Frontal cortex (tissue), 4 donors: ENCODE measurements around the gene VOPP1. TPM values are rescaled to one million over a fixed set of nuclear protein-coding genes. Genes with fewer than 3 reads are reported as not detected.
A peak's percentile ranks its signal among the peaks of the same experiment; 100 is the strongest.
"Not testable (repeated sequence)": the region's sequence is repeated elsewhere in the genome, so short reads cannot be mapped to it uniquely, and the experiment has no call there.

ENCODE experiments used
- DNase-seq, 2 donors: peaks; one replicate each; pipeline ENCODE4 v3.0.0; 2012; ENCODE audit warnings: low spot score in 2 of 2
- FAIRE-seq: peaks from 2 replicates; lab custom pipeline; 2012; peaks lifted over from hg19 to GRCh38; lab: Jason Lieb, UNC
- total RNA-seq: library from RNA; depleted of rRNA; stranded (reverse); fragments of >200 nt; gene quantifications from one replicate; pipeline ENCODE4 v1.2.3, GENCODE V29; 2014
- donor health status: control.
- donor health status: control.
- donor health status: control.

VOPP1 gene, protein sequence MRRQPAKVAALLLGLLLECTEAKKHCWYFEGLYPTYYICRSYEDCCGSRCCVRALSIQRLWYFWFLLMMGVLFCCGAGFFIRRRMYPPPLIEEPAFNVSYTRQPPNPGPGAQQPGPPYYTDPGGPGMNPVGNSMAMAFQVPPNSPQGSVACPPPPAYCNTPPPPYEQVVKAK
- total RNA-seq = 83.6 TPM

DNA sequence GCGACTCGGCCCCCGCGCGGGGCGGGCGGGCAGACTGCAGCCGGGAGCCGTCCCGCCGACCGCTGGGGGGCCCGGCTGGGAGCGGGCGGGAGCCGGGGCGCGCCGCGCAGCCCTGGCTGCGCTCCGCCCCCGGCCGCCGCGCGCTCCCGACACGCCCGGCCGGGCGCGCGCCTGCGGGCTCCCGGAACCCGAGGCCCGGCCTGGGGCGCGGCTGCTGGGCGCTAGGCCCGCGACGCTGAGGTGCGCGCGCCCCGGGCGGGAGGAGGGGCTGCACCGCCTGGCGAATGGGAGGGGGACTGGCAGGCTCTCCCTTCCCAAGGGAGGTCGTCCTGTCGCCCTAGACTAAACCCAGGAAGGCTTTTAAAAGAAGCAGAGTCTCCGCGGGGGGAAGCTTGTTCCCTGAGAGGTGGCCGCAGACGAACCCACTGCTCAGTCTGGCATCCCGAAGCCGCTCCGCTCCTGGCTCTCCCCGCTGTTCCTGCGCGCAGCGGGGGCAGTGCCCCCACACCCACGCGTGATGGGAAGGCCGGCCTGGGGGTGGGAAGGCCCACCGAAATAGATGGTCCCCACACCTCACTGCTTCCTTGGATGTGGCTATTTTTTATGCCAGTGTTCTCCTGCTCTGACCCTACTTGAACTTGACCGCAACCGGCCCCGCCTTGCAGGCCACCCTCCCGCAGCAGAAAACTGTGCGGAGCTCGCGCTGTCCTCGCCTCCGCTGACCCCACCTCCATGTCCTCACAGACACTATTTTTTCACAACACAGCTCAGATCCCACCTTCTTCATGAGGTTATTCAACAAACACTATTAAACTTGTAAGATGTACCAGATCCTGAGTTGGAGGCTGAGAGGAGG, at the start of gene VOPP1:
Gene VOPP1 (minus strand): TSS at position 125 of the 856 bp plus-strand sequence. CDS start 178 bp downstream, outside the sequence.
- FAIRE-seq = no peak
- peak; percentile 87 to 89 for DNase-seq

DNA sequence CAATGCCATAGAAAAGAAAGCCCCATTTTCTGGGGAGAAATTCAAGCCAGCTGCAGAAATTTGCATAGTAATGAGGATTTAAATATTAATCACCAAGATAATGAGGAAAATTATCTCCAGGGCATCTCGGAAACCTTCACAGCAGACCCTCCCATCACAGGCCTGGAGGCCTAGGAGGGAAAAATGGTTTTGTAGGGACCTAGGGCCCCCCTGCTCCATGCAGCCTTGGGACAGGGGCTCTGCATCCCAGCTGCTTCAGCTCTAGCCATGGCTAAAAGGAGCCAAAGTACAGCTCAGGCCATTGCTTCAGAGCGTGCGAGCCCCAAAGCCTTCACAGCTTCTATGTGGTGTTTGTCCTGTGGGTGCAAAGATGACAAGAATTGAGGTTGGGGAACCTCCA, 46.6 kb upstream of the VOPP1 start:
- FAIRE-seq (no peak), DNase-seq (no peak)

DNA sequence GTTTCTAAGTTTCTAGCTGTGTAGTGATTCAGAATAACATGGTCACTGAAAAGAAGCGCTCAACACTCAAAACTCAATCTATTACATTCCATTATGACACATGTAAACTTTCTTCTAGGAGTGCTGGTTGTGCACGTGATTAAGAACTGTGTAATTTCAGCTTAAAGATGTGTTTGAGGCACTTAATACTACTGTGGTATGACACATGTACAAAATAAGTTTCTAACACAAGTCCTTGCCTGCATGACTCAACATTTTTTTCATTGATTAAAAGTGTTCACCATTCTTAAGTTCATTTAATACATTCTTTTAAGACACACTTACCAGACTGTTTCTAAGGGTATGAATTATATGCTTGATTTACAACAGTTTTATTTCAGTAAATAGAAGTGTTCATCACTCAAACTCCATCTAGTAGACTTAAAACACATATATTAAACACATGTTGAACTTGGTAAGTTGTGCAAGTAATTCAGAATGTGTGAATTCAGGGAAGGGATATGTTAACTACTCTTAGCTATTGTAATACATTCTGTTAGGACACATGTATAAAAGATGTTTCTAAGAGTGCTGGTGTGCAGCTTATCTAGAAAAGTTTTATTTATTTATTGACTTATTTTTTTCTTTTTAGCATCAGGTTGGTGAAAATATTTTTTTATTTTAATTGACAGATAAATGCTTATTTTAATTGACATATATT, 42.2 kb upstream of the VOPP1 start:
- FAIRE-seq = peak; percentile 92
- not testable (repeated sequence) for DNase-seq

DNA sequence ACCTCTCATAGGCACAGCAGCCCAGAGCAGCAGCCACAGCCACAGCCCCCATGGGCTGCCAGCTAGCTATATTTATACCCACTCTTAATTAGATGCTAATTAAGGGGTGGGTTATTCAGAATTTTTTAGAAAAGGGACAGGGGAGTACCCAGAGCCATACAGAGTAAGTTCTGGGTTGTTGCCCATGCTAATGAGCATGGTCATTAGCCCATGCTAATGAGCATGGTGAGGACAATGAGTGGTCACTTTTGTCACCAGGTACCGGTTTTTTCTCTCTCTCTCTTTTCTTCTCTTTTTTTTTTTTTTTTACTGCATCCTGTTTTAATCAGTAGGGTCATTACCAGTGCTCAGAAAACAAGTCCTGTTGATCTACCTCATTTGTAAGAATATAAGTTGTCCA, 37.4 kb upstream of the VOPP1 start:
- DNase-seq, FAIRE-seq: not testable (repeated sequence)

DNA sequence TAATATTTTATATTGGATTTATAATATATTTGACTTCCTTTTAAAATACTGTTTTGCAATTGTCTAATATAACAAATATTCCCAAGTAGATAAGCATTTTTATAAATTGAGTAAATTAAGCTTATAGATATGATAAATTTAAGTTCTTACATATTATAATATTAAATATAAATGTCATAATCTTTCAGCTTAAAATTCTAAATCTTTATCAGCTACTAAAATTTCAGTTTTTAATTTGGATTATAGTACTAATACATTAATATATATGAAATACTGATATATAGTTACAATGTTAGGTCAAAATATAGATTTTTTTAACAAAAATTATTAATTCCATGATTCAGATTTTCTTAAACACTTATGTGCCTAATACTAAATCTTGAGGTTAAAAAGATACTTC, 33.4 kb upstream of the VOPP1 start:
- peak; percentile 97 for FAIRE-seq

DNA sequence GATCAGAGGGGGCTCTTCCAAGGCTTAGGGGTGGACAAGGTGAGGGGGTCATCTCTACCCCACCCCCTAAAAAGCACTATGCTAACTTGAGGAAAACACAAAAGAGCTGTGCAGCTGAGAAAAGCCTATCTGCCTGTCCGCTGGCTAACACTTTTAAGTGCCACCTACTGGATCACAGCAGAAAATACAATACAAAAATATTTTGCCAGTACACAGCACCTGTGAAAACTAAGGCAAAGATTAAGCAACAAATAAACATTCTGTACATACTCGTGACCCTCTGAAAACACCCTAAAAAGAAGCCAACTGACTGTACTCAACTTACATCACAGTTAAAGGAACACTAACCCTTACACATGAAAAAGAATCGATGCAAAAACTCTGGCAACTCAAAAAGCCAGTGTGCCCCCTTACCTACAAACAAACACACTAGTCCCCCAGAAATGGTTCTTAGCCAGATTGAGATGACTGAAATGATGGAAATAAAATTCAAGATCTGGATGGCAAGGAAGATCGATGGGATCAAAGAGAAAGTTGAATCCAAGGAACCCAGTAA, 25.7 kb upstream of the VOPP1 start:
- not testable (repeated sequence) for DNase-seq

More for the DNA sequence above, 33.4 kb upstream of the VOPP1 start:
- DNase-seq = not testable (repeated sequence)

DNA sequence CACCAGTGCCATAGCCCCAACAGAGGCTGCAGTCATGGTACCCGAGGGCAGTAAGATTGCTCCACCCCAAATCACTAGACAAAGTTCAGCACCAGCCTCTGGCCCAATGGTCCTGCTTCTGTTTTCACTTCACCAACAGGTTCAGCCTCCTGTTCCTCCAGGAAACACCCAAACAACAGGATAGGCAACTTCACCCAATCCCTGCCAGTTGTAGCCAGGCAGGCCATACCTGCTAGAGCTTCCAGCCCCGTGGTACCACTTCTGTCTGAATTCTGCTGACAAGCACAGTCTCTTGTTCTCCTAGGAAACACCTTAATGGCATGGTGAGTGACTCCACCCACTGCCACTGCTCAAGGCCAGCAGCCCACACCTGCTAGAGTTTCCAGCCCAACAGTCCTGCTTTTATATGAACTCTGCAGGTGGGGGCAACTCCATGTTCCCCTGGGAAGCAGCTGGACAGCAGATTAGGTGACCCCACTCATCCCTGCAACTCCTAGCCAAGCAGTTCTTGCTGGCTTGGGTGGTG, 25.0 kb upstream of the VOPP1 start:
- FAIRE-seq, DNase-seq: not testable (repeated sequence)

More for the DNA sequence above, 25.7 kb upstream of the VOPP1 start:
- not testable (repeated sequence) for FAIRE-seq

DNA sequence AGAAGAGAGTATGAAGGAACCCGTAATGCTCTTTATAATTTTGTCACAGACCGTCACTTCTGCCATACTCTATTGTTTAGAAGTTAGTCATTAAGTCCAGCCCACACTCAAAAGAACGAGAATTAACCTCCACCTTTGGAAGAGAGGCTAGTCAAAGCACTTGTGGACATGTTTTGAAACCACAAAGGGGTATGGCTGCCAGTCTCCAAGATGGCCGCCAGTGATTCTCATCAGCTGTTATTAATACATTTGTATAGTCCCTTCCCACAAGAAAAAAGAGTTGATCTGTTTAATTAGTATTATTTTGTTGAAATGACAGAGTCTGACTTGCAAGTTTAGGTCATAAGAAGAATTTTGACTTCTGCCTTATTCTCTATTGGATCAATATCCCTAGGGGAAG, 23.2 kb upstream of the VOPP1 start:
- DNase-seq (no peak), FAIRE-seq (no peak)

DNA sequence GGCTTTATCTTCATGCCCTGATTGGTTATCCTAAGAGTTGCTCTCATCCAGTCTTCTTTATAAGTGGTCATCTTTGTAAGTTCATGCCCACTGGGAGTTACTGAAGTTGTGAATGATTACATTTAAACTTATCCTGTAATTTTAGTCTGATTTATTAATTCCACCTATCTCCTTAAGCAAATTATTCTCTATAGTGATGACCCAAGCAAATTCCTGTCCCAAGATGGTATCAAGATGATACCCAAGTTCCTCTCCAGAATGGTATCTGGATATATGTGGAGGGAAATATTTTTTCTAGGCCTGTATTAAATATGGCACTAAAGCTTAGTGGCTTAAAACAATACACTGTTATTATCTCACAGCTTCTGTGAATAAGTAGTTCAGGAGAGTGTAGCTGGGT, 22.6 kb upstream of the VOPP1 start:
- no peak for FAIRE-seq
- no peak for DNase-seq

DNA sequence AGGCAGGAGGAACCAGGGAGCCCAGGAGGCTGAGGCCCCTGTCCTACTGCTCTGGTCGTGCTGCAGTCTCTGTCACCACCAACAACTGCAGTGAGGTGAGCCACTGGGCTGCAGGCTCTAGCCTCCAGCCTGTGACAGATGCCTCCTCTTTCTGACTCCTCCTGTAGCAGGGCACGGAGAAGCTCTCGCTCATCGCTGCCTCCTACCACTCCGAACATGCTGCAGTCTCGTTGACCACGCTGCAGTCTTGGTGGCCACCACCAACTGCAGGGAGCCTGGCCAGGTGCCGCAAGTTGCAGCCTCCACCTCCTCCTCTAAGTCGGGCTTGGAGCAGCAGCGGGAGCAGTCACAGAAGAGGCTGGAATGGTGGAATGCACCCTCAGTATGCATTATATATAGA, 22.1 kb upstream of the VOPP1 start:
- no peak for DNase-seq
- FAIRE-seq = no peak

DNA sequence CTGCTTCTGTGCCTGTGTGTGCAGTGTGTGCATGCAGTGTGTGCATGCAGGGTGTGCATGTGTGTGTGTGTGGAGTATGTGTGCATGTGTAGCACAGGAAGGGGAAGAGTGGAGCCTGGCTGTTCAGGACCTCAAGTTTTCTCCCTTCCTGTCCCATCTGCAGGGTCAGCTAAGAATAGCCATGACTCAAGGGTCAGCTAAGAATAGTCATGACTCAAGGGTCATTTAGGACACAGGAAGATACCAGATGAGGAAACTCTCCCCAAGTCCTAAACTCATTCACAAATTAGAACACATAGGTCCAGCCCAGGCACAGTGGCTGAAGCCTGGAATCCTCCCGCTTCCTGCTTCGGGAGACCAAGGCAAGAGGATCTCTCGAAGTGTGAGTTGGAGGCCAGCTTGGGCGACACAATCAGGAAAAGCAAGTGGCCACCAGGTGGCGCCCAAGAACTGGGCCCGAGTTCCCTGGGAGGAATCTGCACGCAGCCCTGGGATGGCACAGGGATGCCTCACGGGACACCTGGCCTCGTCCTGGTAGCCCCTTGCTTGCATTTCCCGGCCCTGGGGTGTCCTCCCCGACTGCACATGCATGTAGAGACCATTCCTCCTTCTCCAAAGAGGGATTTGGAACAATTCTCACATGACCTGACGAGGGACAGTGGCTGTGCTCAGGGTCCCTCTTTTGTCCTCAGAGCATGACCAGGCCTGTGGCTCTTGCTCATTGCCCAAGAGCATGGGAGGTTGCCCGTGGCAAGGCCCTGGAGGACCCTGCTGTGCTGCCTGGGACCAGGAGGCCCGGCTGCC, 21.4 kb upstream of the VOPP1 start:
- no peak for FAIRE-seq
- DNase-seq = no peak

DNA sequence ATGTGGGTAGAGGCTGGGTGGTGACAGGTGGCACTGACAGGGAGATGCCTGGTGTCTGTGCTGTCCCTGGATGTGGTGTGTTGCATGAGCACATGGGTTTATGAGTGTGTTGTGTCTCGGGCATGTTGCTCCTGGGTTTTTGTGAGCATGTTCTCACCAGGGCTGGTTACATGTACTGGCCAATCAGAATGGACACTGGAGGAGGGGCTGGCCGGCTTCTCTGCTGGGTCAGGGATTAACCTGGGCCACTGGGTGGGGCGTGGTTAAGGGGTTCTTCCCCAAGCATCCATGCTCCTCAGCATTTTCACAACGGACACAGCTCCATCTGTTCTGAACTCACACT, 20.8 kb upstream of the VOPP1 start:
- FAIRE-seq (no peak), DNase-seq (no peak)

DNA sequence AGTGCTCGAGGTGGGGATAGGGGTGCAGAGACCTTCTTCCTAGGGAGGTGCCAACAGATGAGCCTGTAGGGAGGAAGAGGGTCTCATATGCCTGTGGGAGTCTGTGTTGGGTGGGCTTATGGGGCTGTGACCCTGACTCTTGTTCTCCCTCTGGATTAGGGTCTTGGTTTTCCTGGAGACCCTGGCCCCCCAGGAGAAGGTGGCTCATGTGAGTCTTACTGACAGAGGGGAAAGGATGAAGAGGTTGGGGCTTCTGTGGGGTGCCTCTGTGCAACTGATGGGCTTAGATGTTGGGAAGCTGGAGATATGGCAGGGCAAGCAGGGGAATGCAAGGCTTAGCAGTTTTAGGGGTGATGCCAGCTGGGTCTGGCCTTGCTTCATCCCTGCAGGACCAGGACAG, 20.2 kb upstream of the VOPP1 start:
- DNase-seq = no peak
- no peak for FAIRE-seq

DNA sequence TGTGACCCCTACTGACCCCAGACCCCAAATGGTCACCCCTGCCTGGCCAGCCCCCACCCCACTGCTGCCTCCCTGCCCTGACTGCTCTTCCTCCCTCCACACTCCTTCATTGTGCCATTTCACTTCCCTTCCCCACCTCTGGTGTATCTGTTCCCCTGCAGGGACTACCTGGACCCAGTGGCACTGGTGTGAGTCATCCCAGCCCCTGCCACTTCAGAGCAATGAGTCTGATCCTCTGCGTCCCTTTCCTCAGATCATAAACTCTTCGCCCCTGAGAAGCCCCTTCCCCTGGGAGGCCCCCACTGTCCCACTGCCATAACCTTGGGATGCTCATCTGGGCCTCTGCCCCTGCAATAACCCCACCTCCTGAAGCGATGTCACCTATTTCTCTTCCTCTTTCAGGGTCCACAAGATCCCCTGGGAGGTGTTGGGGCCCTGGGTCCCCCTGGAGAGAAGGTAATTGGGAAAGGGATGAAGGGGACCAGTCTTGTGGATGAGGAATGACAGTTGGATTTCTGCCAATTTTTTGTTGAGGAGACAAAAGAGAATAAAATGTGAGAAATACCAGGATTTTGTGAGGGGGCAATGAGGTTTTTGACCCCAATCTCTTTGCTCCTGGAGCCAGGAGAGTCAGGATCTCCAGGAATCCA, 19.1 kb upstream of the VOPP1 start:
- FAIRE-seq (no peak), DNase-seq (no peak)

DNA sequence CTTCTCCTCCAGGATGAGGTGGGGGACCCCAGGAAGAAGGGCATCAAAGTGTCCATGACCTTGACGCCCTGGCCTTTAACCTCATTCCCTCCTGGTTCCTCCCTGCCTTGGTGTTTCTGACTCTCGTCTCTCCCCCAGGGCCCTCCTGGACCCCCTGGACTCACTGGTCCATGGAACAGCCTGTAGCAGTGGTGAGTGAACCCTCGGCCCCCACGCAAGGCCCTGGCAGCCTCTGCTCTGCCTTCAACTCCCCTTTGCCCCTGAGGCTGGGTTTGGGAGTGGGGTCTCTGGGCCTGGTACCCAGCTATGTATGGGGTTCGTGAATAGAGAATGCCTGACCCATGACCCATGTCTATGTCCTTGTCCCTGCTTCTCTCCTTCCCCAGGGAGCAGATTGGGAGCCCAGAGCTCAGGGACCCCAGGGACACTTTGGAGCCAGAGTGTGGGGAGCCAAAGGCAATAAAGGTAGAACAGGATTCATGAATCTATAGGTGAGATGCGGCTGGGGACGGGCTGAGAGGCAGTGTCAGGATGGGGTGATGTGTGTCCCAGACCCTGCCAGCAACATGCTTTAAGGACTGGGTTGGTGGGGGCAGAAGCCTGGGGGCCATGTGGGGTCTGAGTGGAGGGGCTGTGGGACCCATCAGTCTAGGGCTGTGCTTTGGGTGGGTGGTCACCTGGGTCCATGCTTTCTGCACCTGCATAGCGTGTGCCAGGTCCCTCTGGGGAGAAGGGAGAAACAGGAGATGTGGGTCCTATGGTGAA, 18.4 kb upstream of the VOPP1 start:
- no peak for FAIRE-seq
- DNase-seq = no peak

DNA sequence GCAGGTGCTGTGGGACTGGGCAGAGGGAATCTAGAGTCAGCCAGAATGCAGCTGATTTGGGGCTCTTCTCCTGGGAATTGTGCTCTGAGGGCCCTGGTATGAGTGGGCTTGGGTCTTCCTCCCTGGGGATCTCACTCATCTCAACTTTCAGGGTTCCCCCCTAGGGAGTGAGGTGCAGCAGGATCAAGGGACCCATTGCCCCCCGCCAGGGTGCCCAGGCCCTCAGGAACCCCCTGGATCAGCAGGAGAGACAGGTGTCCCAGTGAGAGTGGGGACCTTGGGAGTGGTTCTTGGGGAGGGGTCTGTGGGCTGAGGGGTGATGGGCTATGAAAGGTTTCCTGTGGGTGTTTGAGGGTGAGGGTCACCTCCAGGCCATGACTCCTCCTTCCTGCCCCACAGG, 17.6 kb upstream of the VOPP1 start:
- FAIRE-seq = no peak
- DNase-seq = no peak

DNA sequence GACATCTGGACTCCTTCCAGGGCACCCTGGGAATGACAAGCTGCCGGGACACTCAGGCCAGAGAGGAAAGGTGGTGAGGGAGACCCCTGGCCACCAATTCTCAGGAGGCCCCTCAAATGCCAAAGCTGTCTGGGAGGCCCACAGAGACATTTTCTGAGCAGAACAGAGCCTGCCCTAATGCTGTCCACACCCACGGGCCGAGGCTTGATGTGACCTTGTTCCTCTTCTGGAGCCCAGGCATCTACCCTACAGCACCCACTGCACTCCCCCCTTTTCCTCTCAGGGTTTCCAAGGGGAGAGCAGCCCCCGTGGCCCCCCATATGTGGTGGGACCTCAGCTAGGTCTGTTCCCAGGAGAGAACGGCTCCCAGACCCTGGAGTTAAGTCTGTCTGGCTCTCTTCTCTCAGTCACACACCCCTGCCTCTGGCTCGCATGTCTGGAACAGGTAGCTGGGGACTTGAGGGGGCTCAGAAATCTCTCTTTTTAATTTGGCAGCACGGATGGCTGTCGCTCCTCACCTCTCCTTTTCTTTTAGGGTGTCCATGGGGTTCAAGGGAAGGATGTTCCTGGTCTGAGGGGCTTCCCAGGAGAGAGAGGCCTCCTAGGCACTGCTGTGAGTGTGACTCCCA, 16.8 kb upstream of the VOPP1 start:
- DNase-seq (no peak), FAIRE-seq (no peak)

DNA sequence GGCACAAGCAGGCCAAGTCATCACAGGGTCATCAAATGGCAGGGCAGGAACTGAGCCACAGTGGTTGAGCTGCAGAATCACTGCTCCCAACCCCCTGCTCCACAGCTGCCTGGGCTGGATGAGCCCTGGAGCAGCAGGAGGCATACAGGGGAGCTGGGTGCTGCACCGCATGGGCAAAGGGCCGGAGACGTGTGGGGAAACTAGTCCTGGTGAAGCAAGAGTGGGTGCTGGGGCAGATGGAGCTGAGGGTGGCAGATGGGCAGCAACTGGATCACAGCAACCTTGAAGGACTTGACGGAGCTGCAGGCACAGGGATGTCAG, 16.0 kb upstream of the VOPP1 start:
- DNase-seq (no peak), FAIRE-seq (no peak)
